HCT116 (cell line): Measurements from ENCODE around the gene TPR. TPM values are rescaled to one million over a fixed set of nuclear protein-coding genes. Genes with fewer than 3 reads are reported as not detected.

ENCODE experiments used
- ATAC-seq: fragments of 200-7000 bp; cut with Tn5 transposase; 2 replicates; pipeline ENCODE4 v1.9.1; 2020; ENCODE audit warnings: mild to moderate bottlenecking, moderate library complexity
- BruUV-seq: library from RNA; stranded (reverse); fragments of 400-500 nt; replicated peaks from 2 replicates; lab custom pipeline; 2021; lab: Mats Ljungman, UMichigan
- CTCF ChIA-PET: fragments of 300-600 bp; sonication (Branson Sonifier 250); formaldehyde crosslinking; loops from one replicate; lab custom pipeline; 2021; ENCODE audit warnings: antibody characterized with exemption; lab: Charles Lee
- POLR2A ChIA-PET: fragments of 300-600, 350-600 bp; sonication (Branson Sonifier 250); formaldehyde crosslinking; loops from one replicate; lab custom pipeline; 2021; ENCODE audit warnings: antibody characterized with exemption; lab: Charles Lee
- RAD21 ChIA-PET, 2 experiments: fragments of 300-600 bp; sonication (Branson Sonifier 250); formaldehyde crosslinking; loops; one replicate each; lab custom pipeline; 2023; ENCODE audit warnings: low total read pairs in 2 of 2; ENCODE audit not compliant: uncharacterized antibody in 2 of 2, unreplicated experiment in 2 of 2, low non-redundant PET in 1 of 2; lab: Charles Lee
- DNase-seq: peaks from one replicate; pipeline ENCODE4 v3.0.0-alpha.2; 2010; ENCODE audit warnings: low read depth, low spot score
- H2AFZ ChIP-seq: fragments of 200-600 bp; shearing (Covaris generic), sonication (generic); 2 replicates; pipeline ENCODE4 v1.6.1; 2017; ENCODE audit warnings: low read depth, mixed run types, mixed read lengths, antibody characterized with exemption, low read length; ENCODE audit not compliant: poor library complexity, severe bottlenecking
- H3K27ac ChIP-seq: 2 replicates; pipeline ENCODE4 v1.5.1; 2012; ENCODE audit warnings: low read depth, low read length
- H3K27me3 ChIP-seq: fragments of 200-600 bp; sonication (generic); 2 replicates; pipeline ENCODE4 v1.6.1; 2016; ENCODE audit warnings: mixed run types, low read length, mixed read lengths; ENCODE audit not compliant: insufficient read depth
- H3K36me3 ChIP-seq, 2 experiments: fragments of 200-500 bp in 1 of 2; fragments of 200-600 bp in 1 of 2; sonication (Bioruptor generic) in 1 of 2; sonication (generic) in 1 of 2; 2 replicates each; pipeline versions ENCODE4 v1.5.1 to v1.6.1; 2014 to 2016; ENCODE audit warnings: low read length in 2 of 2, inconsistent platforms in 1 of 2, mixed read lengths in 1 of 2, mixed run types in 1 of 2; ENCODE audit not compliant: insufficient read depth in 2 of 2, control insufficient read depth in 1 of 2
- H3K4me1 ChIP-seq, 2 experiments: fragments of 200-600 bp in 1 of 2; sonication (generic) in 1 of 2; 2 replicates each; pipeline versions ENCODE4 v1.5.1 to v1.6.1; 2012 to 2017; ENCODE audit warnings: low read length in 2 of 2, inconsistent platforms in 1 of 2, mild to moderate bottlenecking in 1 of 2, mixed read lengths in 1 of 2, mixed run types in 1 of 2, moderate library complexity in 1 of 2; ENCODE audit not compliant: insufficient read depth in 2 of 2, control insufficient read depth in 1 of 2
- H3K4me2 ChIP-seq: fragments of 200-600 bp; sonication (generic); 2 replicates; pipeline ENCODE4 v1.6.1; 2017; ENCODE audit warnings: mixed run types, low read length, mixed read lengths
- H3K4me3 ChIP-seq, 2 experiments: fragments of 200-600 bp in 1 of 2; sonication (generic) in 1 of 2; replicated peaks in 1 of 2; 2 replicates each; pipeline ENCODE4 v1.5.1; 2011 to 2016; ENCODE audit warnings: low read length in 2 of 2, control low read depth in 1 of 2, low read depth in 1 of 2, mild to moderate bottlenecking in 1 of 2, mixed read lengths in 1 of 2, mixed run types in 1 of 2
- H3K79me2 ChIP-seq: fragments of 200-600 bp; sonication (generic); 2 replicates; pipeline ENCODE4 v1.6.1; 2017; ENCODE audit warnings: mild to moderate bottlenecking, mixed run types, low read length, moderate library complexity, mixed read lengths; ENCODE audit not compliant: insufficient read depth
- H3K9ac ChIP-seq: fragments of 200-600 bp; sonication (generic); 2 replicates; pipeline ENCODE4 v1.6.1; 2016; ENCODE audit warnings: low read length, mixed read lengths
- H3K9me2 ChIP-seq: fragments of 200-600 bp; sonication (generic), shearing (Covaris generic); 2 replicates; pipeline ENCODE4 v1.6.1; 2017; ENCODE audit warnings: mixed run types, mild to moderate bottlenecking, moderate library complexity; ENCODE audit not compliant: insufficient read depth
- H3K9me3 ChIP-seq, 2 experiments: fragments of 200-500 bp in 1 of 2; fragments of 200-600 bp in 1 of 2; sonication (Bioruptor generic) in 1 of 2; sonication (generic) in 1 of 2; 2 replicates each; pipeline ENCODE4 v1.6.1; 2014 to 2017; ENCODE audit warnings: low read length in 2 of 2, mixed read lengths in 2 of 2, inconsistent platforms in 1 of 2, low read depth in 1 of 2, mild to moderate bottlenecking in 1 of 2, mixed run types in 1 of 2, moderate library complexity in 1 of 2; ENCODE audit not compliant: control insufficient read depth in 1 of 2, insufficient read depth in 1 of 2
- H4K20me1 ChIP-seq: fragments of 200-600 bp; sonication (generic), shearing (Covaris generic); 2 replicates; pipeline ENCODE4 v1.6.1; 2017; ENCODE audit warnings: mixed run types, mild to moderate bottlenecking, moderate library complexity; ENCODE audit not compliant: insufficient read depth
- CBX3 ChIP-seq: IDR thresholded peaks from 2 replicates; pipeline ENCODE4 v1.6.1; 2012; ENCODE audit warnings: low read depth
- CEBPB ChIP-seq: IDR thresholded peaks from 2 replicates; pipeline ENCODE4 v1.6.1; 2012; ENCODE audit warnings: low read depth
- CTCF ChIP-seq, 3 experiments: fragments of 200-600 bp in 1 of 3; sonication (generic) in 1 of 3; IDR thresholded peaks in 2 of 3; conservative IDR thresholded peaks in 1 of 3; 2 replicates each; pipeline ENCODE4 v1.5.1; 2012 to 2017; ENCODE audit warnings: low read depth in 2 of 3, low read length in 2 of 3, antibody characterized with exemption in 1 of 3, borderline replicate concordance in 1 of 3, control low read depth in 1 of 3, mild to moderate bottlenecking in 1 of 3, mixed read lengths in 1 of 3, mixed run types in 1 of 3, moderate library complexity in 1 of 3; ENCODE audit not compliant: insufficient read depth in 1 of 3
- EGR1 ChIP-seq: IDR thresholded peaks from 2 replicates; pipeline ENCODE4 v1.6.1; 2012; ENCODE audit warnings: low read depth
- ELF1 ChIP-seq: IDR thresholded peaks from 2 replicates; pipeline ENCODE4 v1.6.1; 2012; ENCODE audit warnings: low read depth, borderline replicate concordance
- FOSL1 ChIP-seq: IDR thresholded peaks from 2 replicates; pipeline ENCODE4 v1.6.1; 2012; ENCODE audit warnings: low read depth
- JUND ChIP-seq: IDR thresholded peaks from 2 replicates; pipeline ENCODE4 v1.6.1; 2012
- POLR2A ChIP-seq: IDR thresholded peaks from 2 replicates; pipeline ENCODE4 v1.7.0; 2011; ENCODE audit warnings: borderline replicate concordance; ENCODE audit not compliant: insufficient read depth, insufficient read length; ENCODE audit errors: extremely low read depth
- RAD21 ChIP-seq: IDR thresholded peaks from 2 replicates; pipeline ENCODE4 v1.6.1; 2012; ENCODE audit warnings: low read depth, mild to moderate bottlenecking
- REST ChIP-seq: IDR thresholded peaks from 2 replicates; pipeline ENCODE4 v1.6.1; 2012; ENCODE audit warnings: low read depth
- SP1 ChIP-seq: IDR thresholded peaks from 2 replicates; pipeline ENCODE4 v1.6.1; 2012; ENCODE audit warnings: low read depth
- SRF ChIP-seq: IDR thresholded peaks from 2 replicates; pipeline ENCODE4 v1.6.1; 2012; ENCODE audit warnings: low read depth
- YY1 ChIP-seq: IDR thresholded peaks from 2 replicates; pipeline ENCODE4 v1.6.1; 2011; ENCODE audit warnings: low read length, low read depth, moderate library complexity, mild to moderate bottlenecking; ENCODE audit not compliant: insufficient replicate concordance; ENCODE audit errors: extremely low read depth
- ZBTB33 ChIP-seq: IDR thresholded peaks from 2 replicates; pipeline ENCODE4 v1.6.1; 2011; ENCODE audit warnings: mild to moderate bottlenecking, low read length, moderate library complexity; ENCODE audit not compliant: insufficient replicate concordance; ENCODE audit errors: extremely low read depth
- ZFX ChIP-seq: fragments of 450-650 bp; IDR thresholded peaks from 2 replicates; pipeline ENCODE4 v1.6.1; 2017
- ZNF274 ChIP-seq: fragments of 200-500 bp; sonication (Bioruptor generic); IDR thresholded peaks from 2 replicates; pipeline ENCODE4 v1.6.1; 2014; ENCODE audit warnings: mild to moderate bottlenecking, low read depth, low read length, inconsistent platforms
- intact Hi-C: fragments of 100-400 bp; cut with micrococcal nuclease; formaldehyde crosslinking; loops from 2 replicates; pipeline ENCODE4 v1.10.0; 2022
- total RNA-seq: library from RNA; stranded (reverse); gene quantifications from one replicate; pipeline ENCODE4 v1.2.1, GENCODE V29; 2021; ENCODE audit not compliant: unreplicated experiment

The TPR gene
- total RNA-seq, 1 experiment from 2014 or later, result 131 TPM

DNA sequence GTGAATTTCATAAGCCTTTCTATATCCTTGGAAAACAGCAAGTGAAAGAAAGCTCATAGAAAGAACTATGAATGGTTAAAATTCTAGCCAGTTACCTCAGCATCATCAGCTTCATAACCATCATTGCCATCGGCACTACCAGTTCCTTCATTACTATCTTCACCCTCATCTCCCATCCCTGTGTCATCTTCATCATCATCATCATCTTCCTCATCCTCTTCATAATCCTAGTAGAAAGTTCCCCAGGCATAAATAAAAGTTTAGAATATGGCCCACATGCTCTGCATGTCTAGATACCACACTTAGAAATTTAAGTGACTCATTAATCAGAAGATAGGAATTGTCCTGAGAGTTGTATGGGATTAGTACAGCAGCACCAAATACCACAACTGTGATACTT, 49.0 kb downstream of the TPR start:
- POLR2A ChIA-PET, result no interaction called here
- Histone ChIP-seq H4K20me1 (no peaks in the 10 kb centered on the region), H2AFZ (no peak overlapping the region), H3K4me1 (no peaks in the 10 kb centered on the region), H3K9ac (no peak overlapping the region), H3K9me2 (no peaks in the 10 kb centered on the region), H3K4me3 (no peak overlapping the region), H3K79me2 (peaks cover 7% of the 10 kb centered on the region; the same call in 1 of the 2 replicates)
- CTCF ChIA-PET, result interaction anchor here (1.2 kb wide), 1 partner anchor 36 kb away, joined by 4 read pairs; no protein-coding TSS in a partner anchor
- no TSS peak for BruUV-seq
- TF ChIP-seq CTCF (IDR thresholded peaks at IDR 0.05 in 2 of 3, conservative IDR thresholded peaks at IDR 0.05 in 1 of 3; ENCODE audit: borderline replicate concordance in 1 of 3, insufficient read depth in 1 of 3, low read depth in 2 of 3, low read length in 2 of 3), result no peak
- TF ChIP-seq ELF1, result no peak
- no peak for TF ChIP-seq POLR2A
- TF ChIP-seq CBX3, result no peak
- TF ChIP-seq REST, result no peak
- TF ChIP-seq ZFX, result no peak
- TF ChIP-seq RAD21, result no peak
- no peak for TF ChIP-seq CEBPB
- no peak for TF ChIP-seq ZBTB33
- no peak for TF ChIP-seq SRF
- no peak for TF ChIP-seq ZNF274
- TF ChIP-seq FOSL1, result no peak
- TF ChIP-seq SP1, result no peak
- TF ChIP-seq EGR1, result no peak
- TF ChIP-seq YY1, result no peak
- TF ChIP-seq JUND, result no peak
- TF ChIP-seq, all 23 proteins: peak for 0
- DNase-seq, result no peak
- peaks cover 63 to 81% of the 10 kb centered on the region in 2 experiments for H3K36me3 ChIP-seq
- H3K4me2 ChIP-seq, result no peak overlapping the region
- ATAC-seq, result no peak
- RAD21 ChIA-PET, result no interaction called here
- no peaks in the 10 kb centered on the region for H3K9me3 ChIP-seq
- intact Hi-C loops, result loop anchor here (5.0 kb wide), 1 partner anchor 36 kb away; no protein-coding TSS in a partner anchor
- no peaks in the 10 kb centered on the region for H3K27me3 ChIP-seq
- no peak overlapping the region for H3K27ac ChIP-seq
